ENCODE measurements around the gene ROBO1.

The ROBO1 gene

DNA sequence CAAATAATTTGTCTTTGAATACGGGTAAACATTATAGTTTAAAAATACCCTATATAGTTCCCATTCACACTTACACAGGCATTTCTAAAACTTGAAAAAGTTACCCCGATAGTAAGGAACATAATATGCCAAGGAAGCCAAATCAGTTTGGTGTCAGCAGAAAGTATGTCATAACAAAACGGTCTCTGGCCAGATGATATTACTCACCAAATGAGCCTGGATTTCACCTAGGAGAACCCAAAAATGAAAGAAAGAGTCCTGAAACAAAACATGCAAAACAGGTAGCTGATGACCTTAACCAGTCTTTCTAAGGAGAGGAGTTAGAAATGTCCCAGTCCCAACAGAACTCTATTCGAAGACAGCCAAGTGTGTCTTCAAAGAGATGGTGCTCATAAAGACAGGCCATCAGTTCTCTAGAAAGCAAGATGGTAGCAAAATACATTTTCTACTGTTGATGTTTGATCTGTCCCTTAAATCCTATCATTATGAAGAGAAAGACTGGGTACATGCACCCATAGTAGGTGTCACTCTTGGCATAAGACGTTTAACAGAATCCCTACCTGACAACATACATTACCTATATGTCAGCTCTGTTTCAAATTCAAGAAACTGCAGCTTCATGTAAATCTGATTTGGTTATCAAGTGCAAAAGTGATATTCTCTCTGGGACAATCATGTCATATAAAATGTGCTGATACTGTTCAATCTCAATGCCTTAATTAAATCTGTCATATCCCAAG, 942.5 kb downstream of the ROBO1 start:
- DNase-seq = no peak

- DNase-seq = no peak
These were observed 943.9 kb downstream of the ROBO1 start for GRCh38 chr3:78823859-78824258.

- DNase-seq = no peak
These were observed 944.4 kb downstream of the ROBO1 start for GRCh38 chr3:78823434-78823833.

DNA sequence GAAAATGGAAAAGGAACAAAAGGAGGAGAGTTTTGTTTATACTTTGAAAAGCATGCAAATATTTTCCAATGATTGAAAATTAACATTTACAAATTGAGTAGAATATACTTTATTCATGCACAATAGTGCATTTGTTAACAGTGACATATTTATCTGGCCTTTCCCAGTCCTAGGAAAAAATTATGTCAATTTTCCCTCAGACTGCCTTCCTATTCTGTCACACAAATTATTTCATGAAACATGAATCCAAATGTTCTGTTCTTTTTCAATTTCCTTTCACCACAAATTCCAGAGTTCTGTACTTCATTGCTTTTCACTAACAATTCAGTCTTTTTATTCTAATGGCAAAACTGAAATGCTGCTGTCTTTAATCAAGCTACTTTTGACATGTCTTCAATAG, 945.1 kb downstream of the ROBO1 start:
- no peak for DNase-seq

- no peak for DNase-seq
These were observed 947.3 kb downstream of the ROBO1 start for GRCh38 chr3:78820542-78820941.

- no peak for DNase-seq
These were observed 949.4 kb downstream of the ROBO1 start for GRCh38 chr3:78818161-78818985.

GRCh38 chr3:78814893-78815562, 952.8 kb downstream of the ROBO1 start:
- no peak for DNase-seq

DNA sequence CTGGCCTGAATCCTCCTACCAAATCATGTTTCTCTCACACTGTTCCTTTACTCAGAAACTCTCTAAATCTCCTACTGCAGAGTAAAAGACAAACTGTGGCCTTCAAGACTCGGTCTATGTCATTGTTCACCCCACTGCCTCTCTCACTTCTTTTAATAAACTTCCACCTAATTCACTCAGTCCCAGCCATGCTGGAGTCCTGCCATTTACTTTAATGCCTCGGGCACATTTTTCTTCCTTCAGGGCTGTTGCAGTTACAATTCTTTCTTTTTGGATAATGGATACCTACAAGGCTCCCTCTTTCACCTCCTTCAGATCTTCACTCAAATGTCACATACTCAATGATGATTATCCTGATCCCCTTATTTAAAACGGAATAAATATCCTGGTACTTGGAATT, 955.6 kb downstream of the ROBO1 start:
- DNase-seq = peak; percentile 21

- DNase-seq = no peak
These were observed 957.8 kb downstream of the ROBO1 start for GRCh38 chr3:78809966-78810365.

- peak; percentile 10 for DNase-seq
These were observed 963.4 kb downstream of the ROBO1 start for GRCh38 chr3:78804251-78805037.

GRCh38 chr3:78802562-78802930, 965.3 kb downstream of the ROBO1 start:
- no peak for DNase-seq

GRCh38 chr3:78801926-78802561, 965.8 kb downstream of the ROBO1 start:
- DNase-seq = no peak

DNA sequence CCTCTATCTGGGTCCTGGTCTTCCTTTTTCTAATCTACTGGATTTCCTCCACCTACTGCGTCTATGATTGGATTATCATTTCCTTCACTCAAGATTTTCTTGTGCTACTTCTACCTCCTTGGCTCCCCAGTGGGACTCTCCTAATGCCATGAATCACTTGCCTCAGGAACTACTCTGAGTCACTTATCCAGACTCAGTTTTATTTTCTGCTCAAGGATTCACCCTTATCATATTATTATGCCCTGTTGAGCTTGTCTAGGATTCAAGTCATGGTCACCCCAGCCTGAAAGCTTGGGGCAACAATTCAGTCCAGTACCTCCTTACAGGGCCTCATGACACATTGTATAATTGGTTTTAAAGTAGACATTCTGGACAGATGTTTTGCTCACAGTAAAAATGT, 968.1 kb downstream of the ROBO1 start:
- no peak for DNase-seq

DNA sequence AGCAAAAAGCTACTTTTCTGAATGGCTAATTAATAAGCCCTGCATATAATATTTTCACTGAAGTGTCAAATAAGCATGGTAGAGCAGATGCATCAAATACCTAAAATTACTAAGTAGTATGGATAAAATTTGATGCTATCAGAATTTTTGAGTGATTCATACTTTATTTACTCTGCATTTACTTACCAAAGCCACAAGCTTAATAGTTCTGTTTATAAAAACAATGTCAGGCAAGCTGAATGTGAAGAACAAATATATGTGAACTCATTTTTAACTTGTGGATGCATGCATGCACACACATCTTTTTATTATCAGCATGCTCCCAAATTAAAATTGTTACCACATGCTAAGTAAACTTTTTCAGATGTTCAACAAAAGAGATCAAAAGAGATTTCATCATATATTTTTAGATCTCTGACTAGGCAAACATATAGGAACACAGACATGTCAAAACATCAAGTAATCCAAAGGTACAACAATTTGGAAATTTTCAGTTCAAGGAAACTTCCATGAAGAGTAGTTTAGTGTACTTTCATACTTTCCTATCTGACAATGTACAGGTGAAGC, 969.4 kb downstream of the ROBO1 start:
- no peak for DNase-seq

DNA sequence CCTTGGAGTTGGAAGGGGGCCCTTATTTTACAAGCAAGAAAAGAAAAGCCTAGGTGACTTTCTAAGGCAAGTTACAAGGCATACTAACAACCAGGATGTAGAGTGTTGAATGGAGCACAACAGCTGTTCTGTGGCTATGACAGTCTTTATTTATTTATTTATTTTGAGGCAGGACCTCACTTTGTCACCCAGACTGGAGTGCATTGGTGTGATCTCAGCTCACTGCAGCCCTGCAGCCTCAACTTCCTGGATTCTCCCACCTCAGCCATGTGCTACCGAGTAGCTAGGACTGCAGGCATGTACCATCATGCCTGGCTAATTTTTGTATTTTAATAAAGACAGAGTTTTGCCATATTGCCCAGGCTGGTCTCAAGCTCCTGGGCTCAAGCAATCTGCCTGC, 973.4 kb downstream of the ROBO1 start:
- DNase-seq = peak; percentile 50

- peak; percentile 45 for DNase-seq
These were observed 975.1 kb downstream of the ROBO1 start for GRCh38 chr3:78792733-78793132.

GRCh38 chr3:78792212-78792611, 975.6 kb downstream of the ROBO1 start:
- DNase-seq = peak; percentile 94

- peak; percentile 95 for DNase-seq
These were observed 976.0 kb downstream of the ROBO1 start for GRCh38 chr3:78791753-78792152.

GRCh38 chr3:78788839-78789238, 979.0 kb downstream of the ROBO1 start:
- DNase-seq = no peak

GRCh38 chr3:78785004-78785403, 982.8 kb downstream of the ROBO1 start:
- DNase-seq = peak; percentile 45

GRCh38 chr3:78781351-78781750, 986.4 kb downstream of the ROBO1 start:
- DNase-seq = peak; percentile 50
